ENCODE measurements around the gene DISP2.

- TF ChIP-seq CTCF (IDR thresholded peaks at IDR 0.05): no peak
- no peak for TF ChIP-seq TCF7L2 (IDR thresholded peaks at IDR 0.05; ENCODE audit: low read depth, low read length)
- no peak for TF ChIP-seq SIN3A (IDR thresholded peaks at IDR 0.05; ENCODE audit: borderline replicate concordance, insufficient read depth, low read depth, low read length)
- TF ChIP-seq POLR2AphosphoS5 (IDR thresholded peaks at IDR 0.05; ENCODE audit: low read depth, low read length): no peak
- TF ChIP-seq REST (IDR thresholded peaks at IDR 0.05; ENCODE audit: insufficient read depth in 1 of 2, low read depth in 2 of 2, low read length in 1 of 2): no peak
Measured at GRCh38 chr15:40366457-40367370, 8.7 kb downstream of the DISP2 start.

Measured in Panc1 (cell line).